GM19238 (cell line): Measurements from ENCODE around the gene ASB3.
"Not testable (repeated sequence)": the region's sequence is repeated elsewhere in the genome, so short reads cannot be mapped to it uniquely, and the experiment has no call there.

ENCODE experiments used
- DNase-seq: peaks from one replicate; pipeline ENCODE4 v3.0.0; 2011; ENCODE audit warnings: low spot score; ENCODE audit not compliant: insufficient read length

The ASB3 gene, protein sequence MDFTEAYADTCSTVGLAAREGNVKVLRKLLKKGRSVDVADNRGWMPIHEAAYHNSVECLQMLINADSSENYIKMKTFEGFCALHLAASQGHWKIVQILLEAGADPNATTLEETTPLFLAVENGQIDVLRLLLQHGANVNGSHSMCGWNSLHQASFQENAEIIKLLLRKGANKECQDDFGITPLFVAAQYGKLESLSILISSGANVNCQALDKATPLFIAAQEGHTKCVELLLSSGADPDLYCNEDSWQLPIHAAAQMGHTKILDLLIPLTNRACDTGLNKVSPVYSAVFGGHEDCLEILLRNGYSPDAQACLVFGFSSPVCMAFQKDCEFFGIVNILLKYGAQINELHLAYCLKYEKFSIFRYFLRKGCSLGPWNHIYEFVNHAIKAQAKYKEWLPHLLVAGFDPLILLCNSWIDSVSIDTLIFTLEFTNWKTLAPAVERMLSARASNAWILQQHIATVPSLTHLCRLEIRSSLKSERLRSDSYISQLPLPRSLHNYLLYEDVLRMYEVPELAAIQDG

DNA sequence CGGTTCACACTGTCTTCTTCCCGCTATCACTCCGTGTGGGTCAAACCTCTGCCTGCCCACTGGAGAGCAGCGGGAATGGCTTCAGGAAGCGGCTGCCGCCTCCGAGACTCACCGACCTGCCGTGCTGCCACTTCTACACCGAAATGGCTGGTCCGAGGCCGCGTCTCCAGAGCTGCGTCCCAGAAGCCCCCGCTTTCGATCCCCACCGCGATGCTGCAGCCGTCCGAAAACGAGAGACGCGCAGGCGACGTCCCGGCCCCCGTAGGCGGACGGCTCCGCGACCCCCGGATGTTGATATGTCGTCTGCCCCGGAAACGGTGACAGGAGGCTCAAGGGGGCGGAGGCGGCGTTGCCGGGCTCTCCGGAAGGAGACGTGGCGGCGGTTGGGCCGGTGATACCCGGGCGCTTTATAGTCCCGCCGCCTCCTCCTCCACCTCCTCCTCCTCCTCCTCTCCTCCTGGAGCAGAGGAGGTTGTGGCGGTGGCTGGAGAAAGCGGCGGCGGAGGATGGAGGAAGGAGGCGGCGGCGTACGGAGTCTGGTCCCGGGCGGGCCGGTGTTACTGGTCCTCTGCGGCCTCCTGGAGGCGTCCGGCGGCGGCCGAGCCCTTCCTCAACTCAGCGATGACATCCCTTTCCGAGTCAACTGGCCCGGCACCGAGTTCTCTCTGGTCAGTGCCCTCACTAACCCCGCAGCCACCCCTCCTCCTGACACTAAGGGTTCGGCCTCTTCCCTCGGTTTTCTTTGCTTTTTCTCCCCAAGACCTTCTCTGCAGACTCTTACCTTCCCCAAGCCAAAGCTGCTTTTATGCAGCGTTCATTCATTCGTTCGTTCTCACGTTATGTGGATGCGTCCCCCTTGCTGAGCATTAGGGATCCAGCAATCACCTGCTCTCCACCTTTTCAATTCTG is at the start of gene ASB3, which contains the start of gene ERLEC1:
TSS of gene ASB3 (minus strand) at position 249 of the 909 bp plus-strand sequence. CDS start 21,381 bp downstream, outside the sequence.
TSS of gene ERLEC1 (plus strand) at position 340 of the 909 bp plus-strand sequence. CDS start at position 507, 167 bp downstream.
- DNase-seq, result peak; percentile 80

DNA sequence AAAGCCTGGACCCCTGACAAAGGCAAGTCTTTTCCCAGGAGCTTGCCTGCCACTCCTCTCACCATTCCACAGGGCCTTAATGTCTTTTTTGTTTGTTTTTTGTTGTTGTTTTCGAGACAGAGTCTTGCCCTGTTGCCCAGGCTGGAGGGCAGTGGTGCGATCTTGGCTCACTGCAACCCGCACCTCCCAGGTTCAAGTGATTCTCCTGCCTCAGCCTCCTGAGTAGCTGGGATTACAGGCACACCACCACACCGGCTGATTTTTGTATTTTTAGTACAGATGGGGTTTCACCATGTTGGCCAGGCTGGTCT is 43.2 kb upstream of the ASB3 start:
- DNase-seq, result not testable (repeated sequence)

DNA sequence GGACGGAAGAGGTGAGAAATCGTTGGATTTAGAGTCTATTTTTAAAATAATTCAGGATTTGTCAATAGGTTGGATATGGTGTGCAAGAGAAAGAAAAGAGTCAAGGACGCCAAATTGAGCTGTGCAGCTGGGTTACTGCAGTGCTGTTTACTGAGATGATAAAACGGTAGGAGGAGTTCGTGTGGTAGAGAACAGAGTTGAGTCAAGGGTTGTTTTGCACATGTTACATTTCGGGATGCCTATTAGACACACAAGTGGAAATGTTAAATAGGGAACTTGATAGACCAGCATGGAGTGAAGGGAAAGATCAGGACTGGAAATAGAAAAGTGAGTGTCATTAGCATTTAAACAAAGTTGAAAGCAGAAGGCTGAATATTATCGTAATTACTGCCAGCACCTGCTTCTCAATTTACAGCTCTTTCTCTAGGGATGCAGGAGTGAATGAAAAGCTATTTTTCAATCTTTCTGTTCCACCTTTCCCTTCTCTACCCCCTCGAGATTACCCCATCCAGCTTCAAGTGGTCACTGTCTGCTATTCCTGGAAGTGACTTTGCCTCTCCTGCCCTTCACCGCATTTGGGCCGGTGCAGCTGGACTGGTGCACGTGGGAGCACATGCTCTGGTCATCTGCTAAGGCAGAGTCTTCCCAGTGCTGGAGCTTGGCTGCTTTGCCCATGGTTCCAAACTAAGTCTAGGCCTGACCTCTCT is 42.7 kb upstream of the ASB3 start:
- DNase-seq, result no peak

DNA sequence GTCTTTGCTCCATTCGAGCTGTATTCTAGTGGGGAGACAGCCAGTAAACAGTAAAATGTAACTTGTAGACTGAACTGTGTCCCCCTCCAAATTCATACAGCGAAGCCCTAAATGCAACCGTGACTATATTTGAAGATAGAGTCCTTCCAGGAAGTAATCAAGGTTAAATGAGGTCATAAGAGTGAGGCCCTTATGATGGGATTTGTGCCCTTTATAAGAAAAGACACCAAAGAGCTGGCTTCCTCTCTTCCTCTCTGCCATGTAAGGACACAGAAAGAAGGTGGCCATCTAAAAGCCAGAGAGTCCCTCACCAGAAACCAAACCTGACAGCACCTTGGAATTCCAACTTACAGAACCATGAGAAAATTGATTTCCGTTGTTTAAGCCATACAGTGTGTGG is 41.6 kb upstream of the ASB3 start:
- no peak for DNase-seq

DNA sequence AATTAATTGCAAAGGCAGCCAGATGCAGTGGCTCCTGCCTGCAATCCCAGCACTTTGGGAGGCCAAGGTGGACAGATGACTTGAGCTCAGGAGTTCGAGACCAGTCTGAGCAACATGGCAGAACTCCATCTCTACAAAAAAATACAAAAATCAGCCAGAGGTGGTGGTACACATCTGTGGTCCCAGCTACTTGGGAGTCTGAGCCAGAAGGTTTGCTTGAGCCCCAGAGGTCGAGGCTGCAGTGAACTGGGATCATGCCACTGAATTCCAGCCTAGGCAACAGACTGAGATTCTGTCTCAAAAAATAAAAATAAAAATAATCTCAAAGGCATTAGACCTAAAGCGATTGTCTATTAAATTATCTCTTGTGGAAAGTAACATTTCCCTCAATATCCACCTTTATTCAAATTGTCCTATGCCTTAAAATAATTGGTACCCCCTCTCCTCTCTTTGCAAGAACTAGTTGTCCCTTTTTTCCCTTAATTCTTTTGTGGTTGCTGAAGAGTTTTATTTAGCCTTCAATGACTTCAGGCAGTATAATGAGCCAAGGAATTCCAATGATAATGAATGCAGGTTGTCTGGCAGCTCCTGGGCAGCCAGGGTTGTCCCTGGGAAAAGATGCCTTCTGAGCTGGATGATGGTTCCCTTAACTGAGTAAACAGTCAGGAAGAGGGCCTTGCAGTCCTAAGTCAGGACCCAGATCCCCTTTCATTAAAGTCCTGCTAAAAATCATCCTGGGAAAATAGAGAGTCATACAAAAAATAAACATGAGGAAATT is 40.8 kb upstream of the ASB3 start:
- DNase-seq, result no peak

DNA sequence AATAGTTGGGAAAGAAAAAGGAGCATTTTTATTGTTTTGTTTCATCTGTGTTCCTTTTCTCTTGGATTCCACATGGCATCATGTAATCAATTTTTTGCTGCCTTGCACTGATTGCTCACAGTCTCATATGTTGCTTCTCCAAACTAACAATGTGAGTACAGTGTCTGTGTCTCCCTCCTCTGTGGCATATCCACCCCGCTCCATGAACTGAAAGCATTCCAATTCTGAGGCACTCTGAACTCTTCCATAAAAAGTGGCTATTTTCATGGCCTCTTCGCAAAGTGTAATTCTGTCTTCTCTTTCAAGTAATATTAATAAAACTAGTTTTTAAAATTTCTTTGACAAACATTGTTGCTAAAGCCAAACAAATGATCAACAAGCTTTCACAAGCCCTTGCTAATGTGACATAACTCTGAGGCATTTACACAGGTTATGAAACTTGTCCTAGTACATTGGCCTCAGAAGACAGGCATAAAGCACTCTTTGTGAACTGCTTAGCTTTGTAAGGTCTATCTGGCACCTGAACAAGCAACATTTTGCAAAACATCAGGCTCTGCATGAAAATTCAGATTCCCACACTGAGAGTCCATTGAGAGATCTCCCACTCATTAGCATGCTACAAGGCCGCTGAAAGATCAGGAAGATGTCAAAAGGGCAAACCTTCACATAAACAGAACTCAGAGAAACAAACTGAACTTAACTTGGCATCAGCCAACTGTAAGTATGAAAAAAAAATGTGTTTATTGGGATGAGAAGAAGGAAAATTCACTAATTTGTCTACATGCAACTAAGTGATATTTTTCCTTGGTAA is 40.0 kb upstream of the ASB3 start:
- DNase-seq, result no peak

DNA sequence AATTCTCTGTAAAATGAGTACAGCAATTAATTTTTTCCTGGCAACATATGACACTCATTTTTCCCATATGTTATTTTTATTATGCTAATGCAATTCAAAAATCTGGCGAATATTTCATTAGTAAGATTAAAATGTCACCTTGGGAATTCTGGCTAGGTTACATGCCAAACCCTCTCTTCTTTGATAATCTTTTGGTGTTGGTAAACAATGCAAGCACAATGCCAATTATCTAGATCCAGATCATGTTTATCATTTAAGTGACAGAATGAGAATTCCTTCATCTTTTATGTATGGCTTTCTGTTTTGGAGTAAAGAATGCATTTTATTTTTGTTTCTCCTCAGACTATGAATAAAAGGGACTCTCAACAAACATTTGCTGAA is 39.3 kb upstream of the ASB3 start:
- no peak for DNase-seq

DNA sequence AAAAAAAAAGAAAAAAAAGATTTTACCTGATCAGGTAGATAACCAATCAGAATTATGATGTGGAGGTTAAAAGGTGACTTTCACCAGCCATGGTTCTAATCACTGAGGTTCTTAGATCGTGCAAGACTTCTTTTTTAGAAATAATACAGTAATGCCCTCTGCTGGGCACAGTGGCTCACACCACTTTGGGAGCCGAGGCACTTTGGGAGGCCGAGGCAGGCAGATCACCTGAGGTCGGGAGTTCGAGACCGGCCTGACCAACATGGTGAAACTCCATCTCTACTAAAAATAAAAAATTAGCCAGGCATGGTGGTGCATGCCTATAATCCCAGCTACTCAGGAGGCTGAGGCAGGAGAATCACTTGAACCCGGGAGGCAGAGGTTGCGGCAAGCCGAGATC is 36.9 kb upstream of the ASB3 start:
- DNase-seq, result not testable (repeated sequence)

DNA sequence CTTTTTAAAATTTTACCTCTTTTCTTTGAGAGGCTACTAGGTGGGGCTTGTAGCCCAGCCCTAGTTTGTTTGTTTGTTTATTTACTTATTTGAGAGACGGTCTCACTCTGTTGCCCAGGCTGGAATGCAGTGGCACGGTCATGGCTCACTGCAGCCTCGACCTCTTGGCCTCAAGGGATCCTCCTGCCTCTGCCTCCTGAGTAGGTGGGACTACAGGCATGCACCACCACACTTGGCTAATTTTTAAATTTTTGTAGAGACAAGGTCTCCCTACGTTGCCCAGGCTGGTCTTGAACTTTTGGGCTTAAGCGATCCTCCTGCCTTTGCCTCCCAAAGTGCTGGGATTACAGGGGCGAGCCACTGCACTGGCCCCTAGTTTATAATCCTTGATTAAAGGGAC is 35.1 kb upstream of the ASB3 start:
- DNase-seq, result no peak

DNA sequence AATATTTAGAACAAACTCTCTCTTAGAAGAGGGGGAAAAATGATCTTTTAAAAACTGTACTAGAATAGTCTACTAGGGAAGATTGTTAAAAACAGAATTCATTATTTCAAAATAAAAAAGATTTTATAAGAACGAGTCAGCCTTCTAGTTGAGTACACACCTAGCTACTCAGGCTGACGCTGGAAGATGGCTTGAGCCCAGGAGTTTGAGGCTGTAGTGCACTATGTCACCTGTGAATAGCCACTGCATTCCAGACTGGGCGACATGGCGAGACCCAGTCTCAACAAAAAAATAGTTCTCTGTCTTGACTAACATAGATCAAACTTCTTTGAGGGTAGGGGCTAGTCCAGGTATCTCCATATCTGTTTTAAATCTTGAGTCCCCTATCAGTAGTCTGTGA is 34.0 kb upstream of the ASB3 start:
- DNase-seq, result no peak

DNA sequence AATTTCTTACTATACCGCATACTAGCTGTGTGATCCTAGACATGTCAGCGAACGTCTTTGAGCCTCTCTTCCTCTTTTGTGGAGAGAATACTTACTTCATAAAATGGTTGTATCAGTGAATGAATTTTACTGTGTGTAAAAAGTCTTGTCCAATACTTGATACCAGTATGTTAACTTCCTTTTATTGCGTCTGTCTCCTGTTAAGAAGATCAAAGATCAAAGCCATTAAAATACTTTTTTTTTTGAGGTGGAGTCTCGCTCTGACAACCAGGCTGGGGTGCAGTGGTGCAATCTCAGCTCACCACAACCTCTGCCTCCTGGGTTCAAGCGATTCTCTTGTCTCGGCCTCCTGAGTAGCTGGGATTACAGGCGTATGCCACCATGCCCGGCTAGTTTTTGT is 33.3 kb upstream of the ASB3 start:
- no peak for DNase-seq

DNA sequence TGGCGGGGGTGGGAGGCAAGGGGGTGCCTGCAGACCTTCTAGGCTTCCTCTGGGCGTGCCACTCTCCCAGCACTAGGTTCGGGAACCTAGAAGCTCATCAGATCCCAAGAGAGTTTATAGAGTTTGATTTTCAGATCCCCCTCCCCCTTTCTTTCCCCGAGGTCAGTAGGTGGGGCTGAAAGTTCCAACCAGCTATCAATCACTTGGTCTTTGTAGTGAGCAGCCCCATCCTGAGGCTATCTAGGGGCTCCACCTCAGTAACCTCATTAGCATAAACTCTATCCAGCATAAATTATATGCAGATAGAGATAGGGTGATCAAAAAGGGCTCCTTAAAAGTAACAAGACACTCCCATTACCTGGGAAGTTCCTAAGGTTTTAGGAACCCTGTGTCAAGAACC is 32.9 kb upstream of the ASB3 start:
- DNase-seq, result no peak

DNA sequence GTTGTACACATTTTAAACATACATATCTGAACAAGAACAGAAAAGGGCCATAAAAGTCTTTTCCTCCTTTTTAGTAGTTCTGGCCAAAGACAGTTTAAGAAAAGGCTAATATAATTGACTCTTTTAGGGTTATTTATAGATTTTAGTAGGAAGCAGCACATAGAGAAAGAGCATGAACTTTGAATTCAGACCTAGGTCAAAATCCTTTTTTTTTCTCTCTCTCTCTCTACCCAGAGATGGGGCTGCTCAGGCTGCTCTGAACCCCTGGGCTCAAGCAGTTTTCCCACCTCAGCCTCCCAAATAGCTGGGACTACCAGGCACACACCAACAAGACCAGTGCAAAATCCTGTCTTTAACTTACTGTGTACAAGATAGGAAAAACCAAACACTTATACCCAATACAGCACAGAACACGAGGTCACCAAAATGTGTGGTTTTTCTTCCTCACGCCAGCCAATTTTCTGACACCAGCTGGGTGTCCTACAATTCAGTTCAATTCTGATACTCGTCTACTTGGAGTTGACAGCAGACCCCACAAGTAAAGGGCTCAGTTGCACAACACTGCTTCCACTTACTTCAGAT is 32.2 kb upstream of the ASB3 start:
- DNase-seq, result no peak

DNA sequence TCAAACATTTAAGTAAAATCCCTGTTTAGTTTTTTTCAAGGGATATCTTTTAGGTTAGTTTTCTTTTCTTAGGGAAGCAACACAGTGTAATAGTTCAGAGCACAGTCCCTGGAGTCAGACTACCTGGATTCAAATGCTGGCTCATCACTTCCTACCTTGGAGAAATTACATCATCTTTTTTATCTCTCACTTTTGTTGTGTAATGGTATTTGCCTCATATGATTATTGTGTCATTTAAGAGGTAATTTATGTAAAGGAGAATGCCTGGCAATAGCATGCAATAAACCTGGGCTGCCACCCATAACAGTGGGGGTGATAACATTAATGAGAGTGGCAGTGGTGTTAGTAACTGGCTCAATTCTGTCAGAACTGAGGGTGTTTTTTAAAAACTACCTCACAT is 26.4 kb upstream of the ASB3 start:
- no peak for DNase-seq

DNA sequence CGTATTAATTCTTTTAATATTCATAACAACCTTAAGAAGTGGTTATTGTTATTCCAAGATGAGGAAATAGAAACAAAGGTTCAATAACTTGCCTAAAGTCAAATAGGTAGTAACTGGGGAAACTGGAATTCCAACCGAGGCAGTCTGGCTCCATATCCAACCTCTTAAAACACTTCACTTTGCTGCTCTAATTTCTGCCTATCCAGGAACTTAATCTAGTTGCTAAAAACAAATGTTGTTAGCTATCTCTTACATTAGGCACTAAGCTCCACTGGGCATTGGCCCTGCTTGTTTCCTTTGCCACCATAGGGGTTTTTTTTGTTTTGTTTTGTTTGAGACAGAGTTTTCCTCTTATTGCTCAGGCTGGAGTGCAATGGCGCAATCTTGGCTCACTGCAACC is 24.8 kb upstream of the ASB3 start:
- no peak for DNase-seq

DNA sequence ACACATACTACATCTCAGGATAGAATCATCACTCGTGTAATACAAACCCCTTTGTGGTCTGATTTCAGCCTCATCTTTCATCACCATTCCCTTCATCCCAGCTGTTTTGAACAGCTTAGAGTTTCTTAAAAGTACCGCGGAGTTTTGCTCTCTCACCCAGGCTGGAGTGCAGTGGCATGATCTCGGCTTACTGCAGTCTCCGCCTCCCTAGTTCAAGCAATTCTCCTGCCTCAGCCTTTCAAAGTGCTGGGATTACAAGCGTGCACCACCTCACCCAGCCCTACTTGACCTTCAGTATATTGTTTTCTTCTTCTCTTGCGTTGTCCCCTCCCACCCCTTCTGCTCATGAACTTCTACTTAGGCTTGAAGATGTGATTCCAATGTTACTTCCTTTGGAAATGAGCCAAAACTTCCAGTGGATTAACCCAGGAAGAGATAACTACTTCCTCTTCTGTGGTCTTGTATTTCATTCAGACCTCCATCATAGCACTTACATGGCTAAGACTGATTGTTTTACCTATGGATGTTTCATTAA is 15.9 kb upstream of the ASB3 start:
- DNase-seq, result no peak

DNA sequence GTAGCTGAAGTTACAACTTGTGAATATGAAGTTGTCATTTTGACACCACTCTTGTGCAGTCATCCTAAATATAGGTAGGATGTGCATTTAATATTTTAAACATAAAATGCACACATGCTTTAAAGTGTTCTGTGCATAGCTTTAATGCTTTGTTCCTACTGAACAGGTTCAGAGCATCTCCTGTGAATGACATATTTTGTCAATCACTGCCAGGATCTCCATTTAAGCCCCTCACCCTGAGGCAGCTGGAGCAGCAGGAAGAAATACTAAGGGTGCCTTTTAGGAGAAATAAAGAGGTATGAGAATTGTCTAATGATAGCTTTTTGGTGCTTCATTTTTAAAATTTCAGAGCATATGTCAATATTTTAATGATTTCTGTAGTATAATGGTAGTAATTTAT is 14.8 kb upstream of the ASB3 start:
- DNase-seq, result no peak

DNA sequence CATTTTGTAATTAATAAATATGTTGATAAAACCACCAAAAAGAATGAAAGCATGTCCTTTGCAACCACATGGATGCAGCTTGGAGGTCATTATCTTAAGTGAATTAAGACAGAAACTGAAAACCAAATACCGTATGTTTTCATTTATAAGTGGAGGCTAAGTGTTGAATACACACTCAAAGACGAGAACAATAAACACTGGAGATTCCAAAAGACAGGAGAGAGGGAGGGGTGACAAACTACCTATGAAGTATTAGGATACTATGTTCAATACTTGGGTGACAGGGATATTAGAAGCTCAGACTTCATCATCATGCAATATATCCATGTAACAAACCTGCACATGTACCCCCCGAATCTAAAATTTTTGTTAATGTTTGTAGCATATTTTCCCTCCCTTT is 7.1 kb upstream of the ASB3 start:
- no peak for DNase-seq

DNA sequence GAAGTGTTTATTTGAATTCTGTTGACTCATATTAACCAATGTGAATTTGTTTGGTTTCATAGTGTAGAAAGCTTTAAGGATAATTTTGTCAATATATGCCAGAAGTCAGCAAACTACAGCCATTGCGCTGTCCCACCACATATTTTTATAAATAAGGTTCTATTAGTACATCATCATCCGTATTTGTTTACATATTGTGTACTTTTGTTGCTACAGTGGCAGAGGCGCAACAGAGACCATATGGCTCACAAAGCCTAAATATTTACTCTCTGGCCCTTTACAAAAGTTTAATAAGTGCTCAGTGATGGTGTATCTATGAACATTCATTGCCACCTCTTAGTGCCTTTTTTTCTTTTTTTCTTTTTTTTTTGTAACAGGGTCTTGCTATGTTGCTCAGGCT is 6.5 kb upstream of the ASB3 start:
- no peak for DNase-seq
